Measurements from ENCODE around the gene DOCK10.

DOCK10 gene

DNA sequence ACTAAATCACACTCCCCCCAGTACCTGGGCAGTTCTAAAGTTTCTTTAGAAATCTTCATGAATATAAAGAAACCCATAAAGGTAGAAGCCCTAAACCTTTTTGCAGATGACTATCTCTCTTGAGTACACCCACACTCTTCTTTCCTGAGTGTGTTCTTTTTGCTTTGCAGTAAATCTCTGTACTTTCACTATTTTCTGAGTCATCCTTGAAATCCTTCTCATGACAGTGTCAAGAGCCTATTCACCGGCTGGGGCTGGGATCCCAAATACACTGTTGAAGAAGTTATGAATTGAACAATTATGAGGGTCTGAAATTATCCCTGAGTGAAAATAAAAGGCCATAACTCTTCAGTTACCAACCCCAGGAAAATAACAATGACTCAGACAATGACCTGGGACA, 192.2 kb downstream of the DOCK10 start:
- in situ Hi-C loops (cut with MboI; ENCODE audit: low sequenced_read_pairs, unreplicated experiment) = no loop called here
- TF ChIP-seq, protein P1, sequence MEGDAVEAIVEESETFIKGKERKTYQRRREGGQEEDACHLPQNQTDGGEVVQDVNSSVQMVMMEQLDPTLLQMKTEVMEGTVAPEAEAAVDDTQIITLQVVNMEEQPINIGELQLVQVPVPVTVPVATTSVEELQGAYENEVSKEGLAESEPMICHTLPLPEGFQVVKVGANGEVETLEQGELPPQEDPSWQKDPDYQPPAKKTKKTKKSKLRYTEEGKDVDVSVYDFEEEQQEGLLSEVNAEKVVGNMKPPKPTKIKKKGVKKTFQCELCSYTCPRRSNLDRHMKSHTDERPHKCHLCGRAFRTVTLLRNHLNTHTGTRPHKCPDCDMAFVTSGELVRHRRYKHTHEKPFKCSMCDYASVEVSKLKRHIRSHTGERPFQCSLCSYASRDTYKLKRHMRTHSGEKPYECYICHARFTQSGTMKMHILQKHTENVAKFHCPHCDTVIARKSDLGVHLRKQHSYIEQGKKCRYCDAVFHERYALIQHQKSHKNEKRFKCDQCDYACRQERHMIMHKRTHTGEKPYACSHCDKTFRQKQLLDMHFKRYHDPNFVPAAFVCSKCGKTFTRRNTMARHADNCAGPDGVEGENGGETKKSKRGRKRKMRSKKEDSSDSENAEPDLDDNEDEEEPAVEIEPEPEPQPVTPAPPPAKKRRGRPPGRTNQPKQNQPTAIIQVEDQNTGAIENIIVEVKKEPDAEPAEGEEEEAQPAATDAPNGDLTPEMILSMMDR (IDR thresholded peaks at IDR 0.05; ENCODE audit: borderline replicate concordance, control extremely low read depth, extremely low read depth, insufficient read depth, missing control alignments) = no peak
- DNase-seq (ENCODE audit: low spot score) = no peak

DNA sequence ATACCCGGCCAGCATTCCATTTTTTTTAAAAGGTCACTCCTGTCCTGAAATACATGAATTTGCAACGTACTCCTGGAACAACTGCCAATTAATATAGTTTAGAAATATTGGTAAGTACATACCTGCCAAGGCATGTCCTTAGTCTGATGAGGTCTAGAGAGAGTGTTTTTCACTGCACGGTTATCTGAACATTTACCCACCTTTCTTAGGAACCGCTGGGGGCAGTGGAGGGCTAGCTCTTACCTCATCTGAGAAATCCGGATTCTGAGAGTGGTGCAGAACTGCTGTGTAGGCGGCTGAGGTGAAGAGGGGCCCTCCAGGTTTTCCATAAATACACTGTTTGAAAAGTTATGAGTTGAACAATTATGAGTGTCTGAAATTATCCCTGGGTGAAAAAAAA, 193.0 kb downstream of the DOCK10 start:
- in situ Hi-C loops (cut with MboI; ENCODE audit: low sequenced_read_pairs, unreplicated experiment) = no loop called here
- TF ChIP-seq, protein P1 (IDR thresholded peaks at IDR 0.05; ENCODE audit: borderline replicate concordance, control extremely low read depth, extremely low read depth, insufficient read depth, missing control alignments) = no peak
- DNase-seq (ENCODE audit: low spot score) = no peak

DNA sequence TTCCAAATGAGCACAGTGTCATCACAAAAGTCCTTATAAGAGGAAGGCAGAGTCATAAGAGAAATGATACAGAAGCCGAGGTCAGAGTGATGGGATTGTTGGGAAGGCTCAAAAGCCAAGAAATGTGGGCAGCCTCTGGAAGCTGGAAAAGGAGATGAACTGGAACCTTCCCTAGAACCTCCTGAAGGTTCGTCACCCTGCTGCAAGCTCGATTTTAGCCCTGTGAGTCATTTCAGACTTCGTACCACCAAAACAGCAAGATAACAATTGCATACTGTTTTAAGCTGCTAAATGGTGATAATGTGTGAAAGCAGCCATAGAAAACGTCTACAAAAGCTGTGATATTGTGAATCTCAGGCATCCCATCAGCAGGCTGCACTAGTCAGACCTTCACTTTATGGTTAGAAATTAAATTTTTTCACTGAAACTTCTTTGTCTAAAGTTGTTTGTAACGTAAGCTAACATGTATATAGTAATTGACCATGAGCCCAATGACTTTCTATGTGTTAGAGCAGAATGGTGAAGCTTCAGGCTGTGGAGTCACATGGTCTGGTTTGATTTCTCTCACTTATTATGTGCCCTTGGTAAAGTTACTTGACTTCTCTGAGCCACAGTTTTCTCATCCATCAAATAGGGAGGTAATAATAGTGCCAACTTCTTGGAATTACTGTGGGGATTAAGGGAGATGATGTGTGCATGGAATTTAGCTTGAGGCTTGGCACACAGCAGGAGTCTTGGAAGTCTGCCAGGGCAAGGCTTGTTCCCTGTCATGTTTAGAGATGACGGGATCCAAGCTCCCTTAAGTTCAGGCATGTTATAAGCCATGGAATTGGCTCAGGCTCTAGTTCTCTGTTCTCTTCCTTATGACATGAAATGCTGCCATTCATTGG, 194.1 kb downstream of the DOCK10 start:
- in situ Hi-C loops (cut with MboI; ENCODE audit: low sequenced_read_pairs, unreplicated experiment) = no loop called here
- no peak for DNase-seq (ENCODE audit: low spot score)
- TF ChIP-seq, protein P1 (IDR thresholded peaks at IDR 0.05; ENCODE audit: borderline replicate concordance, control extremely low read depth, extremely low read depth, insufficient read depth, missing control alignments) = no peak

DNA sequence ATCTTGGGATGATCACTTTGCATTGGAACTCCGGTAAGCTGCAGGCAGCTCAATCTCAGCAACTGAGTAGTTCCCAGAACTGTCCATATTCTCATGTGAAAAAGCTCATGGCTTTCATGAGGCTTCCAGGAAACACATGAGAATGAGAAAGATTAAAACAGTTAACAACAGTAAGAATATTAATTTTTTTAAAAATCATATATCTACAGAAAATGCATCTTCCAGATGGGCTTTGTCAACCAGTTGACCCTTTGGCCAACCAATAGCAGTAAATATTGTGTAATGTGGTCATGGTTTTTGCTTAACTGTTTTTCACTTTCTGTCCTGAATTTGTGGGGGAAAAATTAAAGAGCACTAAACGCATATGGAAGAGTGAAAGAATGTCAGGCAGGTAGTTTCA, 194.9 kb downstream of the DOCK10 start:
- in situ Hi-C loops (cut with MboI; ENCODE audit: low sequenced_read_pairs, unreplicated experiment) = no loop called here
- TF ChIP-seq, protein P1 (IDR thresholded peaks at IDR 0.05; ENCODE audit: borderline replicate concordance, control extremely low read depth, extremely low read depth, insufficient read depth, missing control alignments) = no peak
- no peak for DNase-seq (ENCODE audit: low spot score)

DNA sequence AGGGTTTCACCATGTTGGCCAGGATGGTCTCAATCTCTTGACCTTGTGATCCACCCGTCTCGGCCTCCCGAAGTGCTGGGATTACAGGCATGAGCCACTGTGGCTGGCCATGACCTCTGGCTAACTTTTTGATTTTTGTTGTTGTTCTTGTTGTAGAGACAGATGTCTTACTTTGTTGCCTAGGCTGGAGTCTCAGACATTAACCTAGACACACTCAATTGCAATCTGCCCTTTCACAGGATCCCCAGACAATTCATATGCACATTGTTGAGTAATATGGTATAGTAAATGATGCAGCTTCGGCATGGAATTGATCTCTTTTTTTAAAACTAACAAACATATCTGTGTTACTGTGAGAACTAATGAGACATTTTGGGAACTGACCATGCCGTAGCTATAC, 195.6 kb downstream of the DOCK10 start:
- TF ChIP-seq, protein P1 (IDR thresholded peaks at IDR 0.05; ENCODE audit: borderline replicate concordance, control extremely low read depth, extremely low read depth, insufficient read depth, missing control alignments) = no peak
- in situ Hi-C loops (cut with MboI; ENCODE audit: low sequenced_read_pairs, unreplicated experiment) = no loop called here
- DNase-seq (ENCODE audit: low spot score) = no peak

DNA sequence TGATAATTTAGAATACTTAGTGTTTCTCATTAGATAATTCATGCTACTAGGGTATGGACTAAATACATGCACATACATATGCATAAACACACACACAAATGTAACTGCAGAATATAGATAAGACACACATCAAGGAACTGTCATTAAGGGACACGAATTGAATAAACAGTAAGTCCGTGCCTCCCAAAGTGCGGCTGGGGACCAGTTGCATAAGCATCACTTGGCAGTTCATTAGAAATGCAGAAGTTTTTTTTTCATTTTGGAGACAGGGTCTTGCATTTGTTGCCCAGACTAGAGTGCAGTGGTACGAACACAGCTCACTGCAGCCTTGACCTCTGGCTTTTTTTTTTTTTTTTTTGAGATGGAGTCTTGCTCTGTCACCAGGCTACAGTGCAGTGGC, 196.1 kb downstream of the DOCK10 start:
- TF ChIP-seq, protein P1 (IDR thresholded peaks at IDR 0.05; ENCODE audit: borderline replicate concordance, control extremely low read depth, extremely low read depth, insufficient read depth, missing control alignments) = no peak
- in situ Hi-C loops (cut with MboI; ENCODE audit: low sequenced_read_pairs, unreplicated experiment) = no loop called here
- DNase-seq (ENCODE audit: low spot score) = no peak
